Central memory CD8-positive, alpha-beta T cell (primary cell): ENCODE data around the gene ADAMTS9.

ENCODE experiments used
- ATAC-seq: fragments of 150-1000 bp; cut with Tn5 transposase; replicated peaks from 2 replicates; pipeline ENCODE4 v1.10.0; 2022; ENCODE audit warnings: mild to moderate bottlenecking, moderate FRiP score, moderate number of reproducible peaks; ENCODE audit not compliant: poor library complexity, severe bottlenecking; ENCODE audit errors: extremely low read depth
- DNase-seq, 2 donors: peaks; one replicate each; pipeline ENCODE4 v3.0.0; 2021; ENCODE audit warnings: low spot score in 2 of 2
- H3K27ac Mint-ChIP-seq: one replicate; pipeline ENCODE4 v1.8.0; 2022; ENCODE audit warnings: low read depth, mild to moderate bottlenecking, moderate library complexity, mixed read lengths
- H3K27me3 Mint-ChIP-seq: one replicate; pipeline ENCODE4 v1.8.0; 2022; ENCODE audit warnings: mixed read lengths
- H3K36me3 Mint-ChIP-seq: one replicate; pipeline ENCODE4 v1.8.0; 2022; ENCODE audit warnings: mild to moderate bottlenecking, moderate library complexity, mixed read lengths; ENCODE audit not compliant: insufficient read depth
- H3K4me1 Mint-ChIP-seq: one replicate; pipeline ENCODE4 v1.8.0; 2022; ENCODE audit warnings: mixed read lengths
- H3K4me3 Mint-ChIP-seq: one replicate; pipeline ENCODE4 v1.8.0; 2022; ENCODE audit warnings: mild to moderate bottlenecking, moderate library complexity, mixed read lengths
- H3K9me3 Mint-ChIP-seq: one replicate; pipeline ENCODE4 v1.8.0; 2022; ENCODE audit warnings: mixed read lengths

The ADAMTS9 gene

GRCh38 chr3:64681827-64682226 is 6.0 kb downstream of the ADAMTS9 start:
- Mint-ChIP-seq H3K9me3 (peaks cover 19% of the 10 kb centered on the region), H3K36me3 (no peaks in the 10 kb centered on the region), H3K4me1 (no peaks in the 10 kb centered on the region), H3K4me3 (no peak overlapping the region), H3K27me3 (peaks cover 31% of the 10 kb centered on the region), H3K27ac (no peak overlapping the region)
- ATAC-seq = no peak
- no peak for DNase-seq

- DNase-seq = no peak
- Mint-ChIP-seq H3K27ac (no peak overlapping the region), H3K4me3 (no peak overlapping the region), H3K9me3 (peaks cover 14% of the 10 kb centered on the region), H3K27me3 (peaks cover 23% of the 10 kb centered on the region), H3K4me1 (no peaks in the 10 kb centered on the region), H3K36me3 (no peaks in the 10 kb centered on the region)
- no peak for ATAC-seq
Observed at GRCh38 chr3:64681015-64681414, 6.8 kb downstream of the ADAMTS9 start.

- Mint-ChIP-seq H3K4me1 (no peaks in the 10 kb centered on the region), H3K27me3 (peaks cover 22% of the 10 kb centered on the region), H3K9me3 (peaks cover 14% of the 10 kb centered on the region), H3K36me3 (no peaks in the 10 kb centered on the region), H3K4me3 (no peak overlapping the region), H3K27ac (no peak overlapping the region)
- ATAC-seq (no peak), DNase-seq (no peak)
Observed at GRCh38 chr3:64680334-64680733, 7.5 kb downstream of the ADAMTS9 start.

- Mint-ChIP-seq H3K36me3 (no peaks in the 10 kb centered on the region), H3K27me3 (no peaks in the 10 kb centered on the region), H3K9me3 (peaks cover 5% of the 10 kb centered on the region), H3K4me3 (no peak overlapping the region), H3K4me1 (no peaks in the 10 kb centered on the region), H3K27ac (no peak overlapping the region)
- no peak for DNase-seq
- no peak for ATAC-seq
Observed at GRCh38 chr3:64677961-64678716, 9.7 kb downstream of the ADAMTS9 start.

- H3K27ac Mint-ChIP-seq = no peak overlapping the region
- no peaks in the 10 kb centered on the region for H3K4me1 Mint-ChIP-seq
- H3K9me3 Mint-ChIP-seq = peaks cover 5% of the 10 kb centered on the region
- no peaks in the 10 kb centered on the region for H3K27me3 Mint-ChIP-seq
- DNase-seq (no peak), ATAC-seq (no peak)
- H3K4me3 Mint-ChIP-seq = no peak overlapping the region
- H3K36me3 Mint-ChIP-seq = no peaks in the 10 kb centered on the region
Observed at GRCh38 chr3:64676831-64677230, 11.0 kb downstream of the ADAMTS9 start.

GRCh38 chr3:64675687-64676247 is 12.0 kb downstream of the ADAMTS9 start:
- no peak for DNase-seq
- Mint-ChIP-seq H3K9me3 (peaks cover 5% of the 10 kb centered on the region), H3K36me3 (no peaks in the 10 kb centered on the region), H3K27ac (no peak overlapping the region), H3K4me3 (no peak overlapping the region), H3K4me1 (no peaks in the 10 kb centered on the region), H3K27me3 (no peaks in the 10 kb centered on the region)
- ATAC-seq = no peak

GRCh38 chr3:64674591-64675076 is 13.2 kb downstream of the ADAMTS9 start:
- Mint-ChIP-seq H3K36me3 (no peaks in the 10 kb centered on the region), H3K27ac (no peak overlapping the region), H3K4me1 (no peaks in the 10 kb centered on the region), H3K9me3 (peaks cover 10% of the 10 kb centered on the region), H3K4me3 (no peak overlapping the region), H3K27me3 (no peaks in the 10 kb centered on the region)
- DNase-seq (no peak), ATAC-seq (no peak)

GRCh38 chr3:64673159-64673715 is 14.6 kb downstream of the ADAMTS9 start:
- Mint-ChIP-seq H3K36me3 (no peaks in the 10 kb centered on the region), H3K9me3 (peaks cover 10% of the 10 kb centered on the region), H3K27me3 (no peaks in the 10 kb centered on the region), H3K4me3 (no peak overlapping the region), H3K4me1 (no peaks in the 10 kb centered on the region), H3K27ac (no peak overlapping the region)
- DNase-seq (no peak), ATAC-seq (no peak)

- DNase-seq (no peak), ATAC-seq (no peak)
- Mint-ChIP-seq H3K27ac (no peak overlapping the region), H3K27me3 (no peaks in the 10 kb centered on the region), H3K4me1 (no peaks in the 10 kb centered on the region), H3K9me3 (peaks cover 6% of the 10 kb centered on the region), H3K4me3 (no peak overlapping the region), H3K36me3 (no peaks in the 10 kb centered on the region)
Observed at GRCh38 chr3:64668582-64669510, 19.0 kb downstream of the ADAMTS9 start.

- H3K36me3 Mint-ChIP-seq = no peaks in the 10 kb centered on the region
- no peak overlapping the region for H3K27ac Mint-ChIP-seq
- H3K27me3 Mint-ChIP-seq = no peaks in the 10 kb centered on the region
- no peak for ATAC-seq
- no peaks in the 10 kb centered on the region for H3K4me1 Mint-ChIP-seq
- no peak overlapping the region for H3K4me3 Mint-ChIP-seq
- peaks cover 6% of the 10 kb centered on the region for H3K9me3 Mint-ChIP-seq
- no peak for DNase-seq
Observed at GRCh38 chr3:64667887-64668581, 19.8 kb downstream of the ADAMTS9 start.

- DNase-seq (no peak), ATAC-seq (no peak)
- no peaks in the 10 kb centered on the region for H3K4me1 Mint-ChIP-seq
- H3K27ac Mint-ChIP-seq = no peak overlapping the region
- no peaks in the 10 kb centered on the region for H3K36me3 Mint-ChIP-seq
- no peaks in the 10 kb centered on the region for H3K27me3 Mint-ChIP-seq
- peaks cover 11% of the 10 kb centered on the region for H3K9me3 Mint-ChIP-seq
- H3K4me3 Mint-ChIP-seq = no peak overlapping the region
Observed at GRCh38 chr3:64667138-64667537, 20.7 kb downstream of the ADAMTS9 start.

- Mint-ChIP-seq H3K36me3 (no peaks in the 10 kb centered on the region), H3K27ac (no peak overlapping the region), H3K27me3 (no peaks in the 10 kb centered on the region), H3K9me3 (peaks cover 11% of the 10 kb centered on the region), H3K4me1 (no peaks in the 10 kb centered on the region), H3K4me3 (no peak overlapping the region)
- ATAC-seq (no peak), DNase-seq (no peak)
Observed at GRCh38 chr3:64666171-64666588, 21.6 kb downstream of the ADAMTS9 start.
